AG08395 (cell line): ENCODE results near the gene ST7.

ENCODE experiments used
- DNase-seq: peaks from one replicate; pipeline ENCODE4 v3.0.0; 2012; ENCODE audit warnings: mixed read lengths, low spot score

Gene ST7

DNA sequence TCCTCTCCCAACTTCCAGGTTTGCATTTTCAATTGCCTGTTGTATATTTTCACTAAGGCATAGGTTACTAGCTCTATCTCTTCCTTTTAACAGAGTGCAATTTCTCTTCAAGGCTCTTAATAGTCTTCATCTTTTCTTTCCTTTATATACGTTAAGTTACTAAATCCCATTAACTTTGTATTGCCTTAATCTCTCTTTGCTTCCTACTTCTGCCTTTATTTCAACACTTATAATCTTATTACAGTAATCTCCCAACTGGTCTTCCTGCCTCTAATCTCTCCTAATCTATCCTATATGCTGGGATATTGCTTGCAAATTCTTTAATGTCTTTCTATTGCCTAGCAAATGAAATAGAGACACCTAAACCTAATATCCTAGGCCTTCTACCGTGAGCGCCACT lies 26.1 kb downstream of the ST7 start:
- no peak for DNase-seq

DNA sequence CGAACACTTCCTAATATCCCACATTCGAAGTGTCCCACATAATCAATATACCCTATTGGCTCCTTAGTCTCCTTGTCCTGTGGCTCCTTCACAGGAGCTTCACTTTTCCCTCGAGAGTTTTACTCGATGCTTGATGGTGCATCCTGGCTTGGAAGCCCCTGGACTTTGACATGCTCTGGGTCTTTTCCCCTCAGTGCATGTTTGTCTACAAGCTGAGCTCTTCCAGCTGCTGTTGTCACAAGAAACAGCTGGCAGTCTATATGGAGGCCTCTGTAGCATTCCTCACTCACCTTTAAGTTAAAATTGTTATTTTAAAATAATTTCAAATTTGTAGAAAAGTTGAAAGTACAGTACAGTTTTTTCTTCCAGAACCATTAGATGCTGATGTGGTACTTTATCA lies 27.1 kb downstream of the ST7 start:
- no peak for DNase-seq

DNA sequence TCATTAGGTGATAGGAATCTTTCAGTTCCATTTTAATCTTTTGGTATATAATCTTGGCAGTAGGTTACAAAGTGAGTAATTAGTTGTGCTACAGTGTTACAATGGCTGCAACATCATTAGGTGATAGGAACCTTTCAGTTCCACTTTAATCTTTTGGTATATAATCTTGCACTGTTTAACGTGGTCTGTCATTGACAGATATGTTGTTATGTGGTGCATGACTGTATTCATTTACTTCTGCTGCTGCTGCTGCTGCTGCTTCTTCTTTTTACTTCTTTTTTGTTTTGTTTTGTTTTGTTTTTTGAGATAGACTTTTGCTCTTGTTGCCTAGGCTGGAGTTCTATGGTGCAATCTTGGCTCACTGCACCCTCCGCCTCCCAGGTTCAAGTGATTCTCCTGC lies 28.6 kb downstream of the ST7 start:
- DNase-seq = no peak

DNA sequence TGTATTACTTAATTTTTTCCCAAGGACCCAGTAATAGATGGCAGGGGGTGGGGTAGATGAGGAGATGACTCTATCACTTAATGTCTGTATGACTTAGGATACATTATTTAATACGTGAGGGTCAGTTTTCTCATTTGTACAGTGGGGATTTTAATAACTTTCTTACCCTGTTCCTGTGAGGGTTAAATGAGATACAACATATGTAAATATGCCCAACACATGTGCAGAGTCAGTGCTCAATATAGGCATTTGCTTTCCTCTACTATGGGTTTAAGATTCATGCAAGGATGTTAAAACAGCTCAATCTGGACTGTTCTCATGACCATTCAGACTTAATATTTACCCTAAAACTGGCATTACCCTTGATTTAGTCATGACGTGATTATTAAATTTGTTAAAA lies 31.2 kb downstream of the ST7 start:
- DNase-seq = no peak

DNA sequence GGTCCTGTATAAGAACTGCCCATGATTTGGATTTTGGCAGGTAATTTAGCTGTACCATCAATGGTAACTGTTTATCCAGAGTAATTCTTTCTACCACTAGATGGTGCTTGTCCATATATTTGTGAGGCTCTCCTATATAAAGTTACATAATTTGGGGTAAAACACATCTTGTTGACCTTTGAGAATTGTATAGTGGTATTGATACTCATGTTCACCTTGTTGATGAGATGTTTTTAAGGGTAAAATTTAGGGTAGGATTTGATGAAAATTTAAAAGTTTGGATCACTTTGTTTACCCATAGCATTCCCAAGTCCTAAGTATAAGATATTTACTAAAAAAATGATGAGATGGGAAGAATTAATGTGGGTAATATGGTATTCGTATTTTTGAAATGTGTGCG lies 31.6 kb downstream of the ST7 start:
- DNase-seq = peak; percentile 45

DNA sequence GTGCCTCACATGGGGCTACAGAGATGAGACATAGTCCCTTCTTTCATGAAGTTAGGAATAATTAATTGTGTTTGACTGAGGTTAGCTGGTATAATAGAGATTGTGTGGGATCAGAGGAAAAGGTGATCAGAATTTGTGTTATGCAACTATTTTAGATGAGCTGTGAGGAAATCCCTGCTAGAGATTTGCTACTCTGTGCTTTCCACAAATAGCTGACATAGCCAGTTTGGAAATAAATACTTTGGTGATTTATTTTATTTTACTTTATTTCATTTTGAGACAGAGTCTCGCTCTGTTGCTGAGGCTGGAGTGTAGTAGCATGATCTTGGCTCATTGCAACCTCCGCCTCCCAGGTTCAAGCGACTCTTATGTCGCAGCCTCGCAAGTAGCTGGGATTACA lies 32.3 kb downstream of the ST7 start:
- DNase-seq = no peak

DNA sequence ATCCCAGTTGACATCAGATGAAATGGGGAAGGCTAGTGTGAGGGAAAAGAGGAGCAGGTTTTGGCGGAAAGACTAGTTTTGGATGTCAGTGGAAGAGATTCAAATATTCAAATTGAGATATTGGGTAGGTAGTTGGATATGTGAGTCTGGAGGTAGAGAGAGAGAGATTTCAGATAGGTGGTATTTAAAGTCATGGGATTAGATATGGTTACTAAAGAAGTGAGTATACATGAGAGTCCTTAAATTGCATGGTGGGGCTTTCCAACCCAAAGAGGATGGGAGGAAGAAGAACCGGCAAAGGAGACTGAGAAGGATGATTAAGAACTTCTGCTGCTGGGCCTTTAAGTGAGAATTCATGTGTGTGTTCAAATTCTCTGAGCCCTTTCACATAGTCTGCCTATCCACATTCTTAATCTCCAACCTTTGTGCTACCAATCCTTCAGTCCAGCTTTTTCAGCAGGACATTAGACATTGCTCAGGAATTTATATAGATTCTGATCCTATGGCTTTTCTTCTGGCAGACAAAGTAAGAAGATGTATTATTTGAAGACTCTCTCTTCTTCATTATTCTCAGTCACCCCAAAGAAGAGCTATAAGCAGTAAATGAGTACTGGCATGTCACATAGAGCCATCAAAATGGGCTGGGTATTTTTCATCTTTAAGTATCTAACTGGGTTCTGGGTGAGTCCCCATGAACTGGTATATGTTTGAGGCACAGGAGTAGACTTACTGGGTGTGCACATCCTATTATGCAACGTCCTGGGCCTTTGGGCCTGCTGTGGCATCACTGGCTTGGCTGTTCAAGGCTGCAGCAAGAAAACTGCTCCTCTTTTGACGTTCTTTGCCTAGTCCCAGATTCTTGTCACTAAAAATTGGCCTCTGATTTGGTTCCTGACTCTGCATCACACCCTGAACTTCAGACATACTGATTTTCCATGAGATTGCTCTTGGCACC lies 33.6 kb downstream of the ST7 start:
- DNase-seq = no peak

DNA sequence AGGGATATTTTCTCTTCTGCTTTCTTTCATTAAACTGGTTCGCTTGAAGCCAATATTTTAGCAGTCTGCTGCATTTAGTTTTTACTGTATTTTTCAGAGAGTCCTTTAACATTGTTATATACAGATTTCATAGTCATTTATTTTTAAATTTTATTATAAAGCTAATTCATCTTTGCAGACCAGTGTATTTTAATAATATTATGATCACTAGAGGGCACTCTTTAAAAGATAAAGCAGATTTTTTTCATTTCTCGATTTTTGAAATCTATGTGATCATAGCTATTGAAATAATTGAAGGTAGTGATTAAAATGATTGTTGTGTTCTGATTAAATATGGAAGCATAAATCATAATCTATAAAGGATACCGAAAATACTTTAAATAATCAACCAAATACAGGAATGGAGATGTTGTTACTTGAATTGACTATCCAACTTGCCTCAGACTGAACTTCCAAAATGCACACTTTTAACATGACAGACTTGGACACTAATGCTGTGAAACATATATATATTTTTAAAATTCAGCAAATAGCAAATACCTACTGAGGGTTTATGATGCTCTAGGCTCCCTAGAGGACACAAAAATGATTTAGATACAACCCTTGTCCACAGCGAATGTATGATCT lies 35.2 kb downstream of the ST7 start:
- DNase-seq = peak; percentile 41

DNA sequence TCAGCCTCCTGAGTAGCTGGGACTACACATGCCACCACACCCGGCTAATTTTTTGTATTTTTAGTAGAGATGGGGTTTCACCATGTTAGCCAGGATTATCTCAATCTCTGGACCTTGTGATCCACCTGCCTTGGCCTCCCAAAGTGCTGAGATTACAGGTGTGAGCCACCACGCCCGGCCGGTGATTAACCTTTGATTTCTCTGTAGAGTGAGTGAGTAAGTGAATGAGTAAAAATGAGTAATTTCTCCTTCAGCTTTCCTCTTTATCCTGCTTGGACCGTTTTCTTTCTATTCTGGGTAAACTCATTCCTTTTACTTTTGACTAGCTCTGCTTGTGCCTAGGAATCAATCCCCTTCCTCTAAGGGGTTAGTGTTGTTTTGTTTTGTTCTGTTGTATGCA lies 36.8 kb downstream of the ST7 start:
- no peak for DNase-seq

DNA sequence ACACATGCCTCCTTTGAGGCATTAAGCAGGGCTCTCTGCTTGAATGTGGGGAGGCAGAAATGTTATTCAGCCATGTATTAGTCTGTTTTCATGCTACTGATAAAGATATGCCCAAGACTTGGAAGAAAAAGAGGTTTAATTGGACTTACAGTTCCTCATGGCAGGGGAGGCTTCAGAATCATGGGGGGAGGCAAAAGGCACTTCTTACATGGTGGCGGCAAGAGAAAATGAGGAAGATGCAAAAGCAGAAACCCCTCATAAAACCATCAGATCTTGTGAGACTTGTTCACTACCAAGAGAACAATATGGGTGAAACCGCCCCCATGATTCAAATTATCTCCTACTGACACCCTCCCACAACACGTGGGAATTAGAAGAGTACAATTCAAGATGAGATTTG lies 37.9 kb downstream of the ST7 start:
- no peak for DNase-seq

DNA sequence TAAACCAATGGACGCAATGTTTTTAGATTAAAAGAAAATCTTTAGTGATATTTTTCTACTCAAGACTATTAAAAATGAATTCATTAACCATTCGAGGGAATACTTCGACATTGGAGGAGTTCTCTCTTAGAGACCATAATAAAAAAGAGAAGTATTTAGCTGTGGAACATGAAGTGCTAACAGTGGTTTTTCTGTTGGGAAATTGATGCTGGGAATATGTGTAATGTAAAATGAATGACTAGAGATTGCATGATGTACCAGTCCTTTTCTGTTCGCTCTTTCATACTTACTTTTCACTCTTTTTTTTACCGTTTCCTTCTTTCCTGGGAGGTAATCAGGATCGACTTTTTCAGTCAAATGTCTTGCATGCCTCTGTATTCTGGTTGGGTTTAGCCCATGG lies 41.3 kb downstream of the ST7 start:
- no peak for DNase-seq

DNA sequence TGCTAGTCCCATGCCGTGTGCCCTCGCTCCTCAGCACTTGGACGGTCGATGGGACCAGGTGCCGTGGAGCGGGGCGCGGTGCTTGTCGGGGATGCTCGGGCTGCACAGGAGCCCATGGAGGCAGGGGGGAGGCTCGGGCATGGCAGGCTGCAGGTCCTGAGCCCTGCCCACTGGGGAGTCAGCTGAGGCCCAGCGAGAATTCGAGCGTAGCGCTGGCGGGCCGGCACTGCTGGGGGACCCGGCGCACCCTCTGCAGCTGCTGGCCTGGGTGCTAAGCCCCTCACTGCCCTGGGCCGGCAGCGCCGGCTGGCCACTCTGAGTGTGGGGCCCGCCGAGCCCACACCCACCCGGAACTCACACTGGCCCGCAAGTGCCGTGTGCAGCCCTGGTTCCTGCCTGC lies 44.7 kb downstream of the ST7 start:
- no peak for DNase-seq

DNA sequence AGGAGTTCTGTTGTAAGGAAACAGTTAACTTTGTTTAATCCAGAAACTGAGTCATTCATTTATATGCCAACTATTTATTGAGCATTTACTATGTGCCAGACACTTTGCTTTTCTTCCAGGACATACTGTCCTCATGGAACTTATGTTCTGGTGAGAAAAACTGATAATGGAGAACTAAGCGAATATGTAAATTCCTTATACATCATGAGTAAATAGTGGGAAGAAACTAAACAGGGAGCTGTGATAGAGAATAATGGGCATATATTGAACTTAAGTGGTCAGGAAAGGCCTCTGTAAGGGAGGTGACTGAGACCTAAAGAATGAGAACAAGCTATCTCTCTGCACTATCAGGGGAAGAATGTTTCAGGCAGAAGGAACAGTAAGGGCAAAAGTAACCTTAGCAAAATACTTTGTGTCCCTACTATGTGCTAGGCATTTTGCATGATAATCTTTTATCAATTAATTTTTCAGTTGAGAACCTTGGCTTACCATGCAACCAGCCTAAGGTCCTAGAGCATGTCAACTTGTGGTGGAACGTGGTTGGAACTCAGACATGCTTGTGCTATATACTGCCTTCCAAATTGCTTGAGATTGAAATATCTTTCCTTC lies 45.4 kb downstream of the ST7 start:
- no peak for DNase-seq

DNA sequence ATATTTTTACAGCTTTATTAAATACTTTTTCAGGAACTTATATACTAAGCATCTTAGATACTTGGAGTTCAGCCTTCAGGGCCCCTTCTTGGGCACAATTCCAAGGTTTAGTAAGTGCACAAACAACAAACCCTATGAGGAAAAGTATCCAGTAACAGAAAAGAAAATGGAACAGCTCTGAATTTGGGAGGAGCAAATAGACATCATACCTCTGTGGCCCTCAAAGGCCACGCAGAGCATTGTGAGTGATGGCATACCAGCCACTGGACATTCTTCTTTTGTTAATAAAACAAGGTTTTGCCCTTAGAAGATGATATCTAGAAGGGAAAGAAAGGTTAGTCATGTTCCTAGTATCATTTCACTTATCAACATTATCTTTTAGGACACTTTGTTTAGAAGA lies 46.0 kb downstream of the ST7 start:
- DNase-seq = no peak

DNA sequence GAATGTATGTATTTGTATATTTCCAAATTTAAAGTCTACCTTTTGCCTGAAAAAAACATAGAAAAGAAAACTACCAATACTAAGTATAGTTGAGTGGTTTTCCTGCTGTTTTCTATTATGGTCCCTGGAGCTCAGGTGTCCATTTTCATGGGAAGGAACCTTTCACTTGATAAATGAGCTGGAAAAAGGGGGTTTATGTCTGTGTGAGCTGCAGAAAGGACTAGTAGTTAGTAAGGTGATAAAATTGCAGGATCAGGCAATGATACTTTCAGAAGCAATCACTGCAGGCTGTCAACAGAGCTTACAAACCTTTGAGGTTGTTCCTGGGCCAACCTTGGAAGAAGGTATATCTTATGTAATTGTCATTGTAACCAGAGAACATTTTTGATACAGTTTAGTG lies 48.0 kb downstream of the ST7 start:
- DNase-seq = no peak

DNA sequence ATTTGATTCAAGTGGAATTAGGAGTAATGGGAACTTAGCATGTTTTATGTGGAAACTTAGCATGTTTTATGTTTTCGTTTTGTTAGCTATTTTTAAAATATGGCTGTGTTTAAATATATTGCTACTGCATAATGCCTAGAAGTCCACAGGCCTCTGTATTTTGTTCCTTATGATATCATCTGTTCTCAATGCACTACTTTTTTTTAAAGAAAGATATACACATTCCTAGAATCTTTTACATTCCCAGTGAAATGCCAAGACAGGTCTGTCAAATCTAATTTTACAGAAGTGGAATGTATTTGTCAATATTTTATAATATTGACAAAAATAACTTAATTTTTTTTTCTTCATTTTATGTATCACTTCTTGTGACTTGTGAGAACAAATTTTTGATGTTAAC lies 51.6 kb downstream of the ST7 start:
- DNase-seq = no peak

DNA sequence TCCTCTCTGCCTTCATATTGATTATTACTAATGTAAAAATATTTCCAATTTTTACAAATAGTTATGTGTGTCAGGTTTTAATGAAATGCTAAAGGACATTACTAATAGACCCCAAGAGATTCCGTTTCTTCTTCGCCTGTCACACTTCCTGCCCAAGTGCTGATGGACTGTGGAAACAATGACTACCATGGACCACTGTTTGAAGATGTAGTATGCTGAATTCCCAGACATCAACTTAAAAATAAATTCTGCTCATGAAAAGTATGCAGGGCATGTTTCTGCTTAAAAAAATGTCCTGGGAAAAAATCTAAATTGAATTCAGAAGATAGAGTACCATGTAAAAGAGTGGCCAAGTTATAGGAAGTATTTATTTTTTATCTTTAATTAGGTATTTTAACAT lies 52.1 kb downstream of the ST7 start:
- DNase-seq = no peak

DNA sequence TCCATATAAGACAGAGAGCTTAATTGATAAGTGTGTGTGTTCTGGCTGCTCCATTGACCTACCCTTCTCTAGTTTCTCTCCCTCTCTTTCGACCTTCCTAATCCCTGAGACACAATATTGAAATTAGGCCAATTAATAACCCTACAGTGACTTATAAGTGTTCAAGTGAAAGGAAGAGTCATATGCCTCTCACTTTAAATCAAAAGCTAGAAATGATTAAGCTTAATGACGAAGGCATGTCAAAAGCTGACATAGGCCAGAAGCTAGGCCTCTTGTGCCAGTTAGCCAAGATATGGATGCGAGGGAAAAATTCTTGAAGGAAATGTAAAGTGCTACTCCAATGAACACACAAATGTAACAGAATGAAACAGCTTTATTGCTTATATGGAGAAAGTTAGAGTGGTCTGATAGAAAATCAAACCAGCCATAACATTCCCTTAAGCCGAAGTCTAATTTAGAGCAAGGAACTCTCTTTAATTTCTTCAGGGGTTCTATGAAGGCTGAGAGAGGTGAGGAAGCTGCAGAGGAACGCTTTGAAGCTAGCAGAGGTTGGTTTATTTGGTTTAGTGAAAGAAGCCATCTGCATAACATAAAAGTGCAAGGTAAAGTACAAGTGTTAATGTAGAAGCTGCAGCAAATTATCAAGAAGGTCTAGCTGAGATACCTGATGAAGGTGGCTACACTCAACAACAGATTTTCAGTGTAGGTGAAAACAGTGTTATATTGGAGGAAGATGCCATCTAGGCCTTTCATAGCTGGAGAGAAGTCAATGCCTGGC lies 53.8 kb downstream of the ST7 start:
- DNase-seq = no peak

DNA sequence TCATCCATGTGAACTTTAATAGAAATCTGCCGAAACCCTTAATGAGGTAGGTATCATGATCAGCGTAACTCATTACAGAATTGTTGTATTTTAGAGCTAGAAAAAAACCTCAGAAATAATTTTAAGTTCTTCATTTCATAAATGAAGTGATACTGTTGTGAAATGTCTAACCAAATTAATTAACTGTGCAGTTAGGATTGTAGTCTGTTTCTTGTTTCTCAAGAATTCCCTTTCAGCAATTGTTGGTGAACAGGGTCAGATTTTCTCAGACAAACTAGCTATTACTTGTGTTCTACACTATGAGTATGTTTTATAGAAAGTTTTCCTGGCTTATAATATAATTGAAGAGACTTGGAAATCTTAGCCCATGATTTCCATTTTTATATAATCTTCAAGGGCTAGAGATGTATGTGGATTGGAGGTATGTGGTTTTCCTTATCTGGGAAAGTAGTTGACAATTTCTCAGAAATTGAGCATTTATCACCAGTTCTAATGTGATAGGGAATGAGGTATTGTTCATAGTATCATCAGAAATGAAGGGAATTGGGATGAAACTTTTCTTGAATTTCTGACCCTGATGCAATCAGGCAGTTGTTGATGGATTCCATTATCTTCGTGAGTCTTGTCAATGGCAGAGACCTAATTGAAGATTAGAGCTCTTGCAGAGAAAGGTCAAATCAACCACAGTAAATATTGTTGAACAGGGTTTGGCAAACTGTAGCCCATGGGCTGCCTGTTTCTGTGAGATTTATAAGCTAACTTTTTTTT lies 55.0 kb downstream of the ST7 start:
- no peak for DNase-seq

DNA sequence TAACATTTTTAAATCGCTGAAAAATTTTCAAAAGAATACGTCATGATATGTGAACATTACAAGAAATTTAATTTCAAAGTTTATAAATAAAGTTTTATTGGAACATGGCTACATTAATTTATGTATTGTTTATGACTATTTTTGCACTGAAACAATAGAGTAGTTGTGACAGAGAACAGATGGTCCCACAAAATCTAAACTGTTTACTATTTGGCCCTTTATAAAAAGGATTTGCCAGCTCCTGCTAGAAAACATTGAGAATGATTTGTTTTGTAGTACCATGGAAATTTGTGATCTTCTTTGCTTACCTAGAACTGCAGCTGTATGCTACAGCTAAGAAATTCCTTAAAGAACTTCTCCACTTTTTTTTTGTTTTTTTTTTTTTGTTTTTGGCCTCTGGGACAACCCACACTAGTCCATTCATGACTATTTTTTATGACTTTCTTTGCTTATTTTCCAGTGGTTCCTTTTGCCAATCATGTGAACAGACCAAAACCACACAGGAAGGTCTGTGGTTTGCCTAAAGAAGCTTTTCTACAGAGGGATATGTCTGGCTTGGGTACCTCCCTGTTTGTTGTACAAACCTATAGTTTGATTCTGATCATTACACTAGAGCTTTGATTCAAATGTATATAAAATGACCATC lies 55.7 kb downstream of the ST7 start:
- peak; percentile 41 for DNase-seq

DNA sequence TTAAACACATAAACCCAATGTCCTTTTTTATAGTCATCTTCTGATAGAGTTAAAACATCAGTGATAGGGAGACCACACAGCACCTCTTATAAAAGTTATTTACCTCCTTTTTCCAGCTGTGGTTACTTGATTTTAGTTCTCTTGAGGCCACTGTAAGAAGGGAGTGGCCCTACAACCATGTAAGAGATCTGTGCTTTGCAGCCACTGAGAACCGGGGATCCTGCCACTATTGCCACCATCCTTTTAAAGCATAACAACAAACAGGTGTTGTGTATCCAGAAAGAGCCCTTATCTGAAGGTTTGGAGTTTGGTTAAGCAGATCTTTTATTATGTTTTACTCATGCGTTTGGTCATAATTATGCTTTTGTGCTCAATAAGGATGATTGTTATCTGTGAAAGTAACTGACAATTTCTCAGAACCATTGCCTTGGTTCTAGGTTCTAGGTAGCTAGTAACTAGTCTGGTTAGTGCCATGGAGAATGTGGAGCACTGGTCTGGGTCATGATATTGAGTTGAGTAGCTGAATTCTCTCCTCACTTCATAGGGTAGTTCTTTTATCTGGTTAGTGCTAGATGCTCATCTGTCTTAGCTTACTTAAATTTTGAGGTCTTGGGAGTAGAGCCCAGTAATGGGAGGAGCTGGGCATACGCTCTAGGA lies 56.5 kb downstream of the ST7 start:
- DNase-seq = no peak
